ENCODE data around the gene ZGLP1. TPM values are rescaled to one million over a fixed set of nuclear protein-coding genes. Genes with fewer than 3 reads are reported as not detected.
A peak's percentile ranks its signal among the peaks of the same experiment; 100 is the strongest.

Gene ZGLP1
- total RNA-seq, 2 experiments from 2014 or later, result 5.7 to 8.8 TPM

DNA sequence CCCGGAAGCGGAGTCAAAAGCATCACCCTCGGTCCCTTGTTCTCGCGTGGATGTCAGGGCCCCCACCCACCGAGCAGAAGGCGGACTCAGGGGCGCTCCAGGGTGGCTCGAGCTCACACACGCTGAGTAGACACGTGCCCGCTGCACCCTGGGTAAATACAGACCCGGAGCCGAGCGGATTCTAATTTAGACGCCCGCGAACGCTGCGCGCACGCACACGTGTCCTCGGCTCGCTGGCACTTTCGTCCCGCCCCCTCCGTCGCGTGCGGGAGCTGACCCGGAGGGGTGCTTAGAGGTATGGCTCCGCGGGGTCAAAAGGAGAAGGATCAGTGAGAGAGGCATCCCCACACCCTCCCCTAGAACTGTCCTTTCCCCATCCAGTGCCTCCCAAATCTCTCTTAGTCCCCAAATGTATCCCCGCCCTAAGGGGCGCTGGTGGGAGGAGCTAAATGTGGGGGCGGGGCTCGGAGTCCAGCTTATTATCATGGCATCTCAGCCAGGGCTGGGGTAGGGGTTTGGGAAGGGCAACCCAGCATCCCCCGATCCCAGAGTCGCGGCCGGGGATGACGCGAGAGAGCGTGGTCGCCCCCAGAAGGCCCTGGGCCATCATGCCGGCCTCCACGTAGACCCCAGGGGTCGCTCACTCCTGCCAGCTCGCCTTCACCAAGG is 20.3 kb downstream of the ZGLP1 start:
- Histone ChIP-seq H4K20me1 (ENCODE audit: insufficient read depth, low read length) (no peaks in the 10 kb centered on the region), H3K4me1 (ENCODE audit: insufficient read depth, low read length, poor library complexity, severe bottlenecking) (peaks cover 72% of the 10 kb centered on the region), H3K27ac (ENCODE audit: low read depth, low read length, poor library complexity, severe bottlenecking) (peak overlapping the region; percentile 56), H3K4me3 (ENCODE audit: low read depth, low read length, poor library complexity, severe bottlenecking) (peak overlapping the region; percentile 68), H3K9me2 (ENCODE audit: insufficient read depth, low read length) (no peaks in the 10 kb centered on the region), H2AFZ (ENCODE audit: low read length) (peak overlapping the region; percentile 90), H3K9me3 (ENCODE audit: low read length) (no peaks in the 10 kb centered on the region), H3K4me2 (ENCODE audit: low read length) (peak overlapping the region; percentile 83), H3K79me2 (ENCODE audit: insufficient read depth, low read depth, low read length) (no peaks in the 10 kb centered on the region), H3K36me3 (ENCODE audit: insufficient read depth, low read length) (peaks cover 11% of the 10 kb centered on the region; the same call in 1 of the 2 replicates)
- ChIA-PET CTCF (ENCODE audit: unreplicated experiment) (interaction anchor here (0.9 to 1.8 kb wide), 4 partner anchors 17 to 44 kb away, joined by 3 to 5 read pairs (median 4); partner anchors contain the start of gene RAVER1), POLR2A (interaction anchor here (0.6 to 1.6 kb wide), 8 partner anchors 9 to 122 kb away, joined by 3 to 13 read pairs (median 4); partner anchors contain the start of gene ICAM1)
- TF ChIP-seq CTCF (conservative IDR thresholded peaks at IDR 0.05; ENCODE audit: low read length) (no peak), EZH2phosphoT487 (IDR thresholded peaks at IDR 0.05; ENCODE audit: borderline replicate concordance, low read depth, low read length) (no peak)
- intact Hi-C loops (cut with micrococcal nuclease; ENCODE audit: unreplicated experiment), result no loop called here
- DNase-seq (ENCODE audit: low spot score), result peak; percentile 89
- BruUV-seq (replicated peaks), result no TSS peak

DNA sequence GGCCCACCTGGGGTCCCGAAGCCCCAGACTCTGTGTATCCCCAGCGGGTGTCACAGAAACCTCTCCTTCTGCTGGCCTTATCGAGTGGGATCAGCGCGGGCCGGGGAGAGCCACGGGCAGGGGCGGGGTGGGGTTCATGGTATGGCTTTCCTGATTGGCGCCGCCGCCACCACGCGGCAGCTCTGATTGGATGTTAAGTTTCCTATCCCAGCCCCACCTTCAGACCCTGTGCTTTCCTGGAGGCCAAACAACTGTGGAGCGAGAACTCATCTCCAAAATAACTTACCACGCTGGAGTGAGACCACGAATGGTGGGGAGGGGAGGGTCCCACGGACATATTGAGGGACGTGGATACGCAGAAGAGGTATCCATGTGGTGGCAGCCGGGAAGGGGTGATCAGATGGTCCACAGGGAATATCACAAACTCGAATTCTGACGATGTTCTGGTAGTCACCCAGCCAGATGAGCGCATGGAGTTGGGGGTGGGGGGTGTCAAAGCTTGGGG is 20.9 kb downstream of the ZGLP1 start:
- no peaks in the 10 kb centered on the region for H3K9me2 ChIP-seq (ENCODE audit: insufficient read depth, low read length)
- peak overlapping the region; percentile 83 for H3K4me2 ChIP-seq (ENCODE audit: low read length)
- no peaks in the 10 kb centered on the region for H3K9me3 ChIP-seq (ENCODE audit: low read length)
- DNase-seq (ENCODE audit: low spot score), result peak; percentile 83
- peak overlapping the region; percentile 90 for H2AFZ ChIP-seq (ENCODE audit: low read length)
- POLR2A ChIA-PET, result interaction anchor here (0.6 to 1.6 kb wide), 5 partner anchors 8 to 52 kb away, joined by 3 to 13 read pairs (median 6); partner anchors contain the start of gene ICAM1
- peak overlapping the region; percentile 56 for H3K27ac ChIP-seq (ENCODE audit: low read depth, low read length, poor library complexity, severe bottlenecking)
- CTCF ChIA-PET (ENCODE audit: unreplicated experiment), result interaction anchor here (0.9 to 1.8 kb wide), 3 partner anchors 17 to 45 kb away, joined by 3 to 5 read pairs (median 5); partner anchors contain the start of gene RAVER1
- H3K4me3 ChIP-seq (ENCODE audit: low read depth, low read length, poor library complexity, severe bottlenecking), result peak overlapping the region; percentile 68
- no peaks in the 10 kb centered on the region for H4K20me1 ChIP-seq (ENCODE audit: insufficient read depth, low read length)
- intact Hi-C loops (cut with micrococcal nuclease; ENCODE audit: unreplicated experiment), result no loop called here
- H3K79me2 ChIP-seq (ENCODE audit: insufficient read depth, low read depth, low read length), result no peaks in the 10 kb centered on the region
- TF ChIP-seq EZH2phosphoT487 (IDR thresholded peaks at IDR 0.05; ENCODE audit: borderline replicate concordance, low read depth, low read length) (no peak), CTCF (conservative IDR thresholded peaks at IDR 0.05; ENCODE audit: low read length) (no peak)
- peaks cover 72% of the 10 kb centered on the region for H3K4me1 ChIP-seq (ENCODE audit: insufficient read depth, low read length, poor library complexity, severe bottlenecking)
- BruUV-seq (replicated peaks), result TSS peak; percentile 76
- H3K36me3 ChIP-seq (ENCODE audit: insufficient read depth, low read length), result peaks cover 11% of the 10 kb centered on the region; the same call in 1 of the 2 replicates

Data from OCI-LY7 (cell line).